ENCODE results near the gene LRP1B. TPM values are rescaled to one million over a fixed set of nuclear protein-coding genes. Genes with fewer than 3 reads are reported as not detected.

LRP1B gene
- total RNA-seq, 1 experiment from 2014 or later = 0.08 TPM

DNA sequence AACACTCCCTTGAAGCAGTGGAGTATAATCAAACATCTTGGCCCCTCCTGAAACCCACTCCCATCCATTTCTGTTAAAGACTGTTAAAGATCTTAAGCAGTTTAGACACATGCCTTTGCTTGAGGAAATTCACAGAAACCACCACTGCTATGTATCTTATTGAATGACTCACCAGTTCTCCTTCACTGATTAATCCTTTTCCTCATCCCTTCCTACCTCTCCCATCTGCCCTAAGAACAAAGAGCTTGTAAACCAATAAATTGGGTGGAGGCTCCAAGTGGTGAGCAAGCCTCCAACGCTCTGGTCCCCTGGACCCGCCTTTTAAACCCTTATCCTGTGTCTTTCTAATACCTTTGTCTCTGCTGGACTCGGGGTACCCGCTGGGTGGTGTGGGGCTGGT, 746.1 kb downstream of the LRP1B start:
- no peak overlapping the region for H3K27ac ChIP-seq
- no peaks in the 10 kb centered on the region for H3K4me1 ChIP-seq (replicated peaks)
- no peaks in the 10 kb centered on the region for H3K9me3 ChIP-seq (replicated peaks)
- H3K4me3 ChIP-seq = no peak overlapping the region
- H3K27me3 ChIP-seq (replicated peaks) = no peaks in the 10 kb centered on the region
- DNase-seq (ENCODE audit: low read depth in 1 of 2, low spot score in 2 of 2) = no peak
- H3K36me3 ChIP-seq = no peaks in the 10 kb centered on the region

DNA sequence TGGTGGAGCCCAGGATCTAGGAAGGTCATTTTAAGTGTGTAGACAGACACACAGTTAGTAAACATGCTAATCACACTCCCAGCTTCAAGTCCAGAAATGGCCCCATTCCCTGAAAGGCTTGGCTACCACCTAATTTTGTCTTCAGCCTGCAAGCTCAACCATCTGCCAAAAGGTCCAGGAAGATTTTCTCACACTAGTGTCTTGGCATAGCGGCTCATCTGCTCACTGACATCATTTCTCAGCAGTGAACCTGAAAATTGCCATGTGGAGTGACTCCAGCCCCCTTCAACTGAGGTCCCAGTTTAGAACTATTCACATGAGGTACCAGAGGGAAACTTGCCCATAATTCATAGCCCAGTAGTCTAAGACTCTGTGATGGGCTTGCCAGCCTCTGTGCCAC, 748.9 kb downstream of the LRP1B start:
- DNase-seq (ENCODE audit: low read depth in 1 of 2, low spot score in 2 of 2) = no peak
- no peak overlapping the region for H3K4me3 ChIP-seq
- no peaks in the 10 kb centered on the region for H3K27me3 ChIP-seq (replicated peaks)
- no peak overlapping the region for H3K27ac ChIP-seq
- H3K9me3 ChIP-seq (replicated peaks) = no peaks in the 10 kb centered on the region
- no peaks in the 10 kb centered on the region for H3K36me3 ChIP-seq
- H3K4me1 ChIP-seq (replicated peaks) = no peaks in the 10 kb centered on the region

DNA sequence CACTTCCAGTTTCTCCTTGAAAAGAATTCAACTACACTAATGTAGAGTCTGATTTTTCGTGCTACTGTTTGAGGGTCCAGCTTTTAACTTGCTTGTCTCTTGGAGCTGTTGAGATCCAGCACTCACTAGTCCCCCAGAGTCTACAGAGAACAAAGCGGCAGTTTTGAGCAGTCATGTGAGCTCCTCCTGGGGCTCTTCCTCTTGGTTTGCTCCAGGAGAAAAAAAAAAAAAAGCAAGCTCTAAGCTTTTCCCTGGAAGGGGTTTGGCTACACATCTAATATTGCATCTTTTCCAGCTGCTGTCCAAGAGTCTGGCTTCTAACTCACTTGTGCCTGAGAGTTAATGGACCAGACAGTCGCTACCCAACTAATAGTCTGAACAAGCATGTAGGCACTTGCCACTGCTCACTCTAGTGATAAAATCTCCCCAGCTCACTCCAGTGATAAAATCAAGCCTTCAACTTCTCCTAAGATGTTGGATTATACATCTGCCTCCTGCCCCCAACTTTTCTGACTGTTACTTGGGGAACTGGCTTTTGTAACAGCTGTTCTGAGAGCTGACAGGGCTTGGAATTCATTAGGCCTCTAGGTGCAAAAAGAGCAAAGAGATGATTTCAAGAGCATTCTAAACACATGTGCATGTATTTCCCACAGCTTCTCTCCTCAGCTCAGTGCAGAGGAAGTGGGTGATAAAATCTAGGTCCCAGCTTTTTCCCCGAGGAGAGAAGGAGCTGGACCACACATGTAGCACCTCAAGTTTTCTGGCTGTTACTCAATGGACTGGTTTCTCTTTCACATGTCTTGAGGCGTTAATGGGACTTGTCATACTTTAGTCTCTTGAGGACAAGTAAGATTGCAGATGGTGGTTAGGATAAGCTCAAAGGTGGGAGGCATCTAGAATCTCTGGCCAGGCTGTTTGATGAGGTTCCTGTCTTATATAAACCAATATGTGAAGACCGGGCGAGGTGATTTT, 750.5 kb downstream of the LRP1B start:
- DNase-seq (ENCODE audit: low read depth in 1 of 2, low spot score in 2 of 2) = peak in 1 of 2 experiments; percentile 6
- Histone ChIP-seq H3K4me1 (replicated peaks) (no peaks in the 10 kb centered on the region), H3K27me3 (replicated peaks) (no peaks in the 10 kb centered on the region), H3K36me3 (no peaks in the 10 kb centered on the region), H3K9me3 (replicated peaks) (no peaks in the 10 kb centered on the region), H3K4me3 (no peak overlapping the region), H3K27ac (no peak overlapping the region)

DNA sequence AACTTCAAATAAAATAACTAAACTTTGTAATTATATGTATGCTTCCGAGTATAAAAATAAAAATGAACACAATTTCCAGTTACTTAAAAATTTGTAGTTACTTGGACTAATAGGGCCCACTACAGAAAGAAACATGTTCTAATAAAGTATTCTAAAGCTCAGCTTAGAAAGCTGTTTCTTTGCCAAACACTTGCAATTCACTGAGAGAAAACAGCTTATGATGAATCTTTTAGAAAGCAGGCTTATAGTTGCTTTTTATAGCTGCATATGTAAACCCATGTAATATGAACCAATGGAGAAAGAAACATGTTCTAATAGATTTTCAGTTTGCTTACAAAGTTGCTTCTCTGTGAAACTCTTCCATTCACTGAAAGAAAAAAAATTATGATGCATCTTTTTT, 766.0 kb downstream of the LRP1B start:
- H3K36me3 ChIP-seq = no peaks in the 10 kb centered on the region
- DNase-seq (ENCODE audit: low read depth in 1 of 2, low spot score in 2 of 2) = no peak
- H3K27ac ChIP-seq = no peak overlapping the region
- no peak overlapping the region for H3K4me3 ChIP-seq
- H3K4me1 ChIP-seq (replicated peaks) = no peaks in the 10 kb centered on the region
- no peaks in the 10 kb centered on the region for H3K9me3 ChIP-seq (replicated peaks)
- no peaks in the 10 kb centered on the region for H3K27me3 ChIP-seq (replicated peaks)

DNA sequence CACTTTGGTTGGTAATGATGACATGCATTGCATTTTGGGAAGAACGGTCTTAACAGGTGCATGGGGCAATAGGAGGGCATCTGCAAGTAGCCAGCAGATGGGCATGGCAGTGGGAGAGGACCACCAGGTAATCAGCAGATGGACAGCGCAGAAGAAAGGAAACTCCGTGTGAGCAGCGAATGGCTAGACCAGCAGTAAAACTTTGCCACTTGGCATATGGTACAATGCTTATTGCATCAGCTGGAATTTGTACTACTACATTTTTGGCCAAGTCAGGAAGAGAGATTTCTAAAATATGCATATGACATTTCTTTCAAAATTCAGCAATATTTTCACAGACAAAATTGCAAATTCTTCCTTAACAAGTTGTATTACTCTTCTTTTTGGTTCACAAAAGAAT, 768.5 kb downstream of the LRP1B start:
- DNase-seq (ENCODE audit: low read depth in 1 of 2, low spot score in 2 of 2) = no peak
- Histone ChIP-seq H3K27ac (no peak overlapping the region), H3K36me3 (no peaks in the 10 kb centered on the region), H3K9me3 (replicated peaks) (no peaks in the 10 kb centered on the region), H3K27me3 (replicated peaks) (no peaks in the 10 kb centered on the region), H3K4me3 (no peak overlapping the region), H3K4me1 (replicated peaks) (no peaks in the 10 kb centered on the region)

DNA sequence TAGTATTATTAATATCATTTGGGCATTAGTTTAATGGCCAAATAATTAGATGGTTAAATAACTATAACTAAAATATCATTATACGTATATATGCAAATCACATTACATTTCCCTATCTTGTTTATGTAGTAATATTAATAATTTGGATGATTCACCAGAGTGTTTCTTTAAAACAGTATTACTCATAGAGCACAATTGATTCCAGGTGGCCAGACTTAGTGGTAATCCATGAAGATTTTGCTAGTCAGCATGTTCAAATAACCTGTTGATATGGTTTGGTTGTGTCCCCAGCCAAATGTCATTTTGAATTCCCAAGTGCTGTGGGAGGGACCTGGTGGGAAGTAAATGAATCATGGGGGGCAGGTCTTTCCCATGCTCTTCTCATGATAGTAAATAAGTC, 782.3 kb downstream of the LRP1B start:
- no peaks in the 10 kb centered on the region for H3K4me1 ChIP-seq (replicated peaks)
- H3K27ac ChIP-seq = no peak overlapping the region
- H3K4me3 ChIP-seq = no peak overlapping the region
- DNase-seq (ENCODE audit: low read depth in 1 of 2, low spot score in 2 of 2) = no peak
- no peaks in the 10 kb centered on the region for H3K9me3 ChIP-seq (replicated peaks)
- H3K36me3 ChIP-seq = no peaks in the 10 kb centered on the region
- no peaks in the 10 kb centered on the region for H3K27me3 ChIP-seq (replicated peaks)

DNA sequence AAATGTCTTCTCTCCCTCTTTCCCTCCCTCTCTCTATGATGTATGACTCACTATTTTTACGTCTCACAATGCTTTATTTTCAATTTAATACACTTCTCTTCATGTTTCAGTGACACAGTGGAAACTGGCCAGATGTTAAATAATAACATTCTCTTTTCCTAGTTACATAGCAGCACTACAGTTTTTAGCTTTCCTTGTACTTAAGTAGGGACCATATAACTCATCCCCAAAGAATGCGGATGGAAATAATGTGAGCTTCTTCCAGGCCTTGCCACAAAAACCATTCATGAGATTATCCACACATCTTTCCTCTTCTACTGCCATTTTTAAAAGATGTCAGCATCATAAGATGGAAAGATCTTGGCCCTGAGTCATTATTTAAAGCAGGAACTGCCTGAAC, 789.4 kb downstream of the LRP1B start:
- Histone ChIP-seq H3K36me3 (no peaks in the 10 kb centered on the region), H3K27me3 (replicated peaks) (no peaks in the 10 kb centered on the region), H3K4me3 (no peak overlapping the region), H3K27ac (no peak overlapping the region), H3K4me1 (replicated peaks) (no peaks in the 10 kb centered on the region), H3K9me3 (replicated peaks) (no peaks in the 10 kb centered on the region)
- DNase-seq (ENCODE audit: low read depth in 1 of 2, low spot score in 2 of 2) = peak in 1 of 2 experiments; percentile 4

DNA sequence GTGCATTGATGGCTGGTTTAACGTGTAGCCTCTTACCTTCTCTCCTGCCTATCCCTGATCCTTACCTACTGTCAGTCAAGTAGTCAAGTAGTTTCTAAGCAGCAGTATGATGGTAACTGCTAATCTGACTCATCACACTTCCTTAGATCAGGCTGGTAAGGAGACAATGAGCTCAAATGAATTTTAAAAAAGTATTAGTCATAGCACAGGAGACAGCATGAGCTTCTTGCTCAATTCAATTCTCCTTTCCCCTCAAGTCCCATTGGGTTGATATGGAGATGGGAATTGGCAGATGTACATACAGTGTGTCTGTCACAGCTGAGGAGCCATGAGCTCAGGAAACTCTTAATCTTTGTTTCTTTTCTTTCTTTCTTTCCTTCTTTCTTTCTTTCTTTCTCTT, 799.7 kb downstream of the LRP1B start:
- Histone ChIP-seq H3K27me3 (replicated peaks) (no peaks in the 10 kb centered on the region), H3K9me3 (replicated peaks) (no peaks in the 10 kb centered on the region), H3K4me1 (replicated peaks) (no peaks in the 10 kb centered on the region), H3K27ac (no peak overlapping the region), H3K4me3 (no peak overlapping the region), H3K36me3 (no peaks in the 10 kb centered on the region)
- DNase-seq (ENCODE audit: low read depth in 1 of 2, low spot score in 2 of 2) = no peak

DNA sequence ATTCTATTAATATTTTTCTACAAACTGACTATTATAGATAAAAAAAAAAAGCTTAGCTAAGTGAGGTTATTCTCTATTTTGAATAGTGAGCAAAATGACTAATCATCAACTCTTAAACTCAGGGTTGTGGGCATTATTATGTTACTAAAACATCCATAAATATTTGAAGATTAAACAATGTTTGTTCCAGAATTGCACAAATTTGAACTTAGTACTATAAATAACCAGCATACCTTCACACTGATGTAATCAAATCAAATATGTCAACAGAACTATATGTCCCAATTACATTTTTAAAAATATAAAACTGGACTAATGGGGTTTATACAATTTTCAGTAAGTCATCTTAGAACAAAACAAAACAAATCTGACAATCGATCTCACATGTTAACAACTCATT, 800.9 kb downstream of the LRP1B start:
- H3K9me3 ChIP-seq (replicated peaks) = no peaks in the 10 kb centered on the region
- H3K27me3 ChIP-seq (replicated peaks) = no peaks in the 10 kb centered on the region
- no peaks in the 10 kb centered on the region for H3K36me3 ChIP-seq
- no peaks in the 10 kb centered on the region for H3K4me1 ChIP-seq (replicated peaks)
- no peak for DNase-seq (ENCODE audit: low read depth in 1 of 2, low spot score in 2 of 2)
- H3K27ac ChIP-seq = no peak overlapping the region
- no peak overlapping the region for H3K4me3 ChIP-seq

DNA sequence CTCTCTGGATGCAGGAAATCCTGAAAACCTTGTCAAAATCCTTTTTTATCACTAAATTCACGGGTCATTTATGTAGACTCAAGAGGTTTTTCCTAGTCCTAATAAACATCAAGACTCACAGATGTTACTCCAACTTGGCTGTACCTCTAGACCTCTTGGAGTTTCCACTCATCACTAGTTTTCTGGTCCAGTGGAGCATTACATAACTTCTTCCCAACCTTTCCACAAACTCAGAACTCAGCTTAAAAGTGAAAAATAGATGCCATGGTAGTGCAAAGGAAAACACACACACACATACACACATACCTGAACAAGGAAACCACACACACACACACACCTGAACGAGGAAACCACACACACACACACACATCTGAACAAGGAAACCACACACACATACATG, 807.2 kb downstream of the LRP1B start:
- no peaks in the 10 kb centered on the region for H3K9me3 ChIP-seq (replicated peaks)
- no peaks in the 10 kb centered on the region for H3K27me3 ChIP-seq (replicated peaks)
- H3K27ac ChIP-seq = no peak overlapping the region
- no peak for DNase-seq (ENCODE audit: low read depth in 1 of 2, low spot score in 2 of 2)
- no peak overlapping the region for H3K4me3 ChIP-seq
- H3K36me3 ChIP-seq = no peaks in the 10 kb centered on the region
- no peaks in the 10 kb centered on the region for H3K4me1 ChIP-seq (replicated peaks)

DNA sequence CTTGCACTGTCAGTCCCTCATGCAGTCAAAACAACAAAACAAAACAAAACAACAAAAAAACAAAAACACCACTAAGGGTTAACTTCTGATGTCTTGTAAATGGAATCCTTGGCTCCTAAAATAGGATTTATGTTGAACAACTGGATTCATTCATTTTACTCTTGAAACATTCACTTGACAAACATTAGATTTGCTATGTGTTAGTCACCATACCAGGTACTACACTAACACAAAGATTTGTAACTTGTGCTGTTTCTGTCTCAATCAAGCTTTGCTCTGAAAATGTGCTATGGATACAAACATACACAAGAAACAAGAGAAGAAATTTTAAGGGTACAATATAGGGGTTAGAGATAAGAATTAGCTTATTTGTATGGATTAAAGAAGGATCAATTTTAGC, 812.8 kb downstream of the LRP1B start:
- Histone ChIP-seq H3K4me1 (replicated peaks) (no peaks in the 10 kb centered on the region), H3K4me3 (no peak overlapping the region), H3K9me3 (replicated peaks) (no peaks in the 10 kb centered on the region), H3K27ac (no peak overlapping the region), H3K27me3 (replicated peaks) (no peaks in the 10 kb centered on the region), H3K36me3 (no peaks in the 10 kb centered on the region)
- DNase-seq (ENCODE audit: low read depth in 1 of 2, low spot score in 2 of 2) = no peak

DNA sequence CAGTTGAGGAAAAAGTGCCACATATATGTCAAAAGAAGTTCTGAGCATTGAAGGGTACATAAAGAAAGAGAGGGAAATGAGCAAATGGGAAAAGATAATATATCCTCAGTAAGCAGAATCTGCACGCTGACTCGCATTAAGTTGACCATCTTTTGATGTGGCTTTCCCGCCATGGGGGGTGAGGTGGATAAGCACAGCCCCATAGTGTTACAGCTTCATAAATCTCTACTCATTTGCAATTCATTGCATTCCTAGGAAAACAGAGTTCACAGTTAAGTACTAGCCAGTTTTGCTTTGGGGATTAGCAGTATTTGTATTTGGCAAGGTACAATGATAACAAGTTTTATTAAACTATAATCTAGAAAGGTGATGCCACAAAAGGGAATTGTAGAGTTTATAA, 814.2 kb downstream of the LRP1B start:
- H3K9me3 ChIP-seq (replicated peaks) = no peaks in the 10 kb centered on the region
- no peaks in the 10 kb centered on the region for H3K4me1 ChIP-seq (replicated peaks)
- H3K27ac ChIP-seq = no peak overlapping the region
- H3K36me3 ChIP-seq = no peaks in the 10 kb centered on the region
- DNase-seq (ENCODE audit: low read depth in 1 of 2, low spot score in 2 of 2) = no peak
- H3K27me3 ChIP-seq (replicated peaks) = no peaks in the 10 kb centered on the region
- no peak overlapping the region for H3K4me3 ChIP-seq

DNA sequence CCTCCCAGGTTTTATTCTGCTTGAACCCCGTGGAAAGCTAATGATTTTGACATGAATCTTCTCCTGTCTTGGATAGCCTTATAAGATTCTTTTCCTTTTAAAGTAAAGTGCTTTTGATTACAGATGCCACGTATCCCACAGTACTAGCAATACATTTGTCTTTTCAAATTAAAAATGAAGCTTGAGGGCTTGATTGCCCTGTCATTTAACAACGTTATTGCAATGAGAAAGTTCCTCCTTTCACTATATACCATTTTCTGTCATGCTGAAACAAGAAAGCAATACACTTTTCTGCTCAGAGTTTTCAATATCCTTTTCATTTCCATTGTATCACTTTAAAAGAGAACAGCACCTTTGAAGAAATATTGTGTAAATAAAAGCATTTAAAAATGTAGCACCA, 814.7 kb downstream of the LRP1B start:
- no peak overlapping the region for H3K27ac ChIP-seq
- H3K4me3 ChIP-seq = no peak overlapping the region
- no peak for DNase-seq (ENCODE audit: low read depth in 1 of 2, low spot score in 2 of 2)
- no peaks in the 10 kb centered on the region for H3K36me3 ChIP-seq
- H3K4me1 ChIP-seq (replicated peaks) = no peaks in the 10 kb centered on the region
- H3K9me3 ChIP-seq (replicated peaks) = no peaks in the 10 kb centered on the region
- H3K27me3 ChIP-seq (replicated peaks) = no peaks in the 10 kb centered on the region

DNA sequence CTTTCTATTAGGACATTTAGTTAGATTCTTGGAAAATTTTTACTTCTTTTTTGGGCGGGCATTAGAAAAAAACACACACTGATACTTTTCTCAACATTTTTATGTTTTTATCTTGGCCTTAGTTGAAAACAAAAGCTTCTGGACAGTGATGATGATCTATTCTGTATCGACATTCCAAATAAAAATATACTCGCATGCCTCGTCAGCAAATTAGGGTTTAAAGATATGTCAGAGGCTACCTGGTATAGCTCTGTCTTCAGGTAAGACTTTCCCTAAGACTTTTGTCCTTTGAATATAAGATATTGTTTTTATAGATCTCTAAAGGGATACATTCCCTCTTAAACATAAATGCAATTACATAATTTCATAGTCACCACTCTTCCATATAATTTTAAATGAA, 816.8 kb downstream of the LRP1B start:
- H3K4me1 ChIP-seq (replicated peaks) = no peaks in the 10 kb centered on the region
- H3K27ac ChIP-seq = no peak overlapping the region
- no peaks in the 10 kb centered on the region for H3K36me3 ChIP-seq
- no peaks in the 10 kb centered on the region for H3K27me3 ChIP-seq (replicated peaks)
- H3K9me3 ChIP-seq (replicated peaks) = no peaks in the 10 kb centered on the region
- H3K4me3 ChIP-seq = no peak overlapping the region
- DNase-seq (ENCODE audit: low read depth in 1 of 2, low spot score in 2 of 2) = no peak

DNA sequence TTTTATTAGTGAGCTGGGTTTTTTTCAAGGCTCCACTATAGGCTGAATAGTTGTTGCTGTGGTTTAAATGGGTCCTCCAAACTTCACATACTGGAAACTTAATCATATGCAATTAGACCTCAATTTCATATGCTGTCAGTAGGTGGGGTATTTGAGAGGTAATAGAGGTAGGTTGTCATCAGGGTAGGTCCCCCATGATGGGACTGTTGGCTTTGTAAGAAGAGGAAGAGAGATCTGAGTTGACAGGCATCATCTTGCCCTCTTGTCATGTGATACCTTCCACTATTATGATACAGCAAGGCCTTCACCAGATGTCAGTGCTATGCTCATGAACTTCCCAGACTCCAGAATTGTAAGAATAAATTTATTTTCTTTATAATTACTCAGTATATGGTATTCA, 819.4 kb downstream of the LRP1B start:
- no peak overlapping the region for H3K27ac ChIP-seq
- no peaks in the 10 kb centered on the region for H3K9me3 ChIP-seq (replicated peaks)
- H3K36me3 ChIP-seq = no peaks in the 10 kb centered on the region
- H3K27me3 ChIP-seq (replicated peaks) = no peaks in the 10 kb centered on the region
- no peaks in the 10 kb centered on the region for H3K4me1 ChIP-seq (replicated peaks)
- DNase-seq (ENCODE audit: low read depth in 1 of 2, low spot score in 2 of 2) = no peak
- no peak overlapping the region for H3K4me3 ChIP-seq
